MM.1S (cell line): Measurements from ENCODE around the gene DNAH9.

ENCODE experiments used
- CTCF ChIP-seq: fragments of 300-600 bp; sonication (generic); IDR thresholded peaks from 2 replicates; pipeline ENCODE4 v1.5.1; 2016; ENCODE audit warnings: antibody characterized with exemption, low read length, mixed read lengths
- EZH2 ChIP-seq: fragments of 300-600 bp; sonication (generic); optimal IDR thresholded peaks from 2 replicates; pipeline ENCODE3; 2017; ENCODE audit warnings: low read depth, mild to moderate bottlenecking, antibody characterized with exemption, low read length, mixed read lengths
- EZH2phosphoT487 ChIP-seq: fragments of 300-600 bp; sonication (generic); IDR thresholded peaks from 2 replicates; pipeline ENCODE4 v1.6.1; 2018; ENCODE audit warnings: antibody characterized with exemption, low read length

- no peak for TF ChIP-seq EZH2
- no peak for TF ChIP-seq CTCF
- TF ChIP-seq EZH2phosphoT487 = no peak
These were observed 325.8 kb downstream of the DNAH9 start for GRCh38 chr17:11924076-11924475.
